Common myeloid progenitor, CD34-positive (primary cell): ENCODE results near the gene ACVR1B.

Experiments
- CTCF ChIA-PET: fragments of 350-600 bp; sonication (Branson Sonifier 250); formaldehyde crosslinking; loops from one replicate; lab custom pipeline; 2021; ENCODE audit warnings: antibody characterized with exemption; lab: Charles Lee
- POLR2A ChIA-PET: fragments of 350-600 bp; sonication (Branson Sonifier 250); formaldehyde crosslinking; loops from one replicate; lab custom pipeline; 2021; ENCODE audit warnings: antibody characterized with exemption; lab: Charles Lee
- DNase-seq, 3 donors: peaks; one replicate each; pipeline versions ENCODE4 v3.0.0 to v3.0.0-alpha.2; 2013
- H3K27ac ChIP-seq, 2 experiments: 1 replicate in 1 of 2; 2 replicates in 1 of 2; pipeline ENCODE4 v1.7.0; 2013; ENCODE audit warnings: inconsistent platforms in 2 of 2, low read length in 2 of 2, mild to moderate bottlenecking in 2 of 2, low read depth in 1 of 2, moderate library complexity in 1 of 2; ENCODE audit not compliant: severe bottlenecking in 2 of 2, insufficient read depth in 1 of 2, poor library complexity in 1 of 2
- H3K27me3 ChIP-seq, 5 experiments: replicated peaks in 2 of 5; 1 replicate in 3 of 5; 2 replicates in 2 of 5; pipeline versions ENCODE4 v1.6.1 to v1.7.0; 2013; ENCODE audit warnings: low read length in 4 of 5, mild to moderate bottlenecking in 2 of 5, moderate library complexity in 2 of 5, inconsistent platforms in 1 of 5; ENCODE audit not compliant: insufficient read depth in 5 of 5, control insufficient read depth in 4 of 5
- H3K36me3 ChIP-seq, 4 experiments: 1 replicate in 2 of 4; 2 replicates in 2 of 4; pipeline versions ENCODE4 v1.6.1 to v1.7.0; 2013; ENCODE audit warnings: low read length in 3 of 4, control low read depth in 1 of 4, mild to moderate bottlenecking in 1 of 4; ENCODE audit not compliant: control insufficient read depth in 4 of 4, insufficient read depth in 4 of 4
- H3K4me1 ChIP-seq, 4 experiments: 1 replicate in 3 of 4; 2 replicates in 1 of 4; pipeline versions ENCODE4 v1.6.1 to v1.7.1; 2013; ENCODE audit warnings: low read length in 3 of 4, mild to moderate bottlenecking in 3 of 4, control low read depth in 1 of 4, inconsistent platforms in 1 of 4, moderate library complexity in 1 of 4; ENCODE audit not compliant: control insufficient read depth in 4 of 4, insufficient read depth in 4 of 4; ENCODE audit errors: control extremely low read depth in 1 of 4
- H3K4me3 ChIP-seq, 7 experiments: 1 replicate in 4 of 7; 2 replicates in 3 of 7; pipeline versions ENCODE4 v1.5.1 to v1.7.0; 2013; ENCODE audit warnings: mild to moderate bottlenecking in 7 of 7, low read length in 6 of 7, moderate library complexity in 6 of 7, inconsistent platforms in 2 of 7, low read depth in 2 of 7, control low read depth in 1 of 7; ENCODE audit not compliant: insufficient read depth in 4 of 7, control insufficient read depth in 1 of 7; ENCODE audit errors: extremely low read depth in 1 of 7
- H3K9me3 ChIP-seq, 5 experiments: 1 replicate in 4 of 5; 2 replicates in 1 of 5; pipeline versions ENCODE4 v1.6.1 to v1.7.1; 2013; ENCODE audit warnings: low read length in 4 of 5, mild to moderate bottlenecking in 2 of 5, inconsistent platforms in 1 of 5, low read depth in 1 of 5, moderate library complexity in 1 of 5; ENCODE audit not compliant: control insufficient read depth in 4 of 5, insufficient read depth in 2 of 5; ENCODE audit errors: control extremely low read depth in 1 of 5
- WGBS: methylation state at CpG from one replicate; pipeline ENCODE4 v1.1.5; 2013; ENCODE audit not compliant: insufficient coverage; 5-methylcytosine and 5-hydroxymethylcytosine counted together

Gene ACVR1B

DNA sequence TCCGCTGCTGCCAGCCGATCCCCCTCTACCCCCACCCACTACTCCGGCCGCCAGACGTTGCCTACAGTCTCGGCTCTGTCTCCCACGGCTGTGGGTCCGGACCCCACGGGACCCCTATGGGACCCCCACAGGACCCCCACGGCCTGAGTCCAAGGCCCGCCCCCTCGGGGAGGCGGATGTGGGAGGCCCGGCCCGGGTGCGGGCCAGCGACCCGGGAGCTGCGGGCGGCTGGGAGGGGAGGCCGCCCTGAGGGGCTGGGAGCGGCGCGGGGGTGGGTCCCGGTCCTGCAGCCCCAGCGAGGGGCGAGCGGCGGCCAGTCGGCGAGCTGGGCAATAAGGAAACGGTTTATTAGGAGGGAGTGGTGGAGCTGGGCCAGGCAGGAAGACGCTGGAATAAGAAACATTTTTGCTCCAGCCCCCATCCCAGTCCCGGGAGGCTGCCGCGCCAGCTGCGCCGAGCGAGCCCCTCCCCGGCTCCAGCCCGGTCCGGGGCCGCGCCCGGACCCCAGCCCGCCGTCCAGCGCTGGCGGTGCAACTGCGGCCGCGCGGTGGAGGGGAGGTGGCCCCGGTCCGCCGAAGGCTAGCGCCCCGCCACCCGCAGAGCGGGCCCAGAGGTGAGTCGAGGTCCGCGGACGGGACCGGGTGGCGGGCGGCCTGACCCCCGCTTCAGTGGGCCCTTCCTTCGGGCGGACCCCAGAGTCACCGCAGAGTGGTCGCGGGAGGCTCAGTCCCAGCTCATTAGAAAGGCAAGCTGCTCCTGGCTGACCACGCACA lies 44.2 kb upstream of the ACVR1B start, which contains the start of gene ACVRL1:
ACVRL1 (plus strand) TSS at position 422 of the 773 bp plus-strand sequence. CDS start 4,971 bp downstream, outside the sequence.
- Histone ChIP-seq H3K4me3 (peak within 1 kb of the TSS in 6 of 7 experiments; percentile 5 to 63 (median 42)), H3K9me3 (no peaks in the 10 kb centered on the region), H3K27ac (no peak within 1 kb of the TSS), H3K4me1 (peaks cover 6 to 29% (median 25%) of the 10 kb centered on the region in 4 experiments), H3K36me3 (no peaks in the 10 kb centered on the region), H3K27me3 (peaks cover 0 to 33% (median 6%) of the 10 kb centered on the region in 5 experiments)
- POLR2A ChIA-PET = no interaction called here
- 13% methylated on average over 56 of the region's 74 CpGs for WGBS
- CTCF ChIA-PET = interaction anchor here (1.0 to 4.6 kb wide), 8 partner anchors 11 to 65 kb away, joined by 3 to 25 read pairs (median 3); no protein-coding TSS in a partner anchor
- DNase-seq = no peak

DNA sequence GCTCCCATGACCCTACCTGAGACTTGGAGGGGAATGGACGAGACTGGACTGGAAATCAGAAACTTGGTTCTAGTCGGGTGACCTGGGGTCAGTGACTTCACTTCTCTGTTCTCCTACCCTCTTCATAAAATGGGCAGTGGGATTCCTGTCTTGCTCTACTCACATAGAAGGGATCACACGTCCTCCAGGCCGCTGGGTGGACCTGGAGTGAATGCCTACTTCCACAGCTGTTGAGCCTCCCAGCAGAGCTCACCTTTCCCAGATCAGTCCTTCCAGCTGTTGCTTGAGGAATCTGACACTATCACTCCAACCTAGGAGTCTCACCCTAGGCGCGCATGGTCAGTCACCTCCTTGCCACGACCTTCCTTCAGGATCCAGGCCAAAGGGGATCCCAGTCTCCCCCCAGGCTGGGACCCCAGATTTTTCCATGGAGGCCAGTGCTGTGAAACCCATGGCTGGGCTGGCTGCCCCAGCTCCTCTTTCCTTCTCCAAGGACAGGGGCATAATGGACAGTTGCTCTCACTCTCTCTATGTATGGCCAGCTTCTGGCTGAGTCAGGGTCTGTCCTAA lies 43.6 kb upstream of the ACVR1B start:
- Histone ChIP-seq H3K4me1 (peaks cover 6 to 35% (median 28%) of the 10 kb centered on the region in 4 experiments), H3K27me3 (peaks cover 0 to 33% (median 6%) of the 10 kb centered on the region in 5 experiments), H3K36me3 (no peaks in the 10 kb centered on the region), H3K9me3 (no peaks in the 10 kb centered on the region), H3K27ac (no peak overlapping the region), H3K4me3 (peak overlapping the region in 1 of 7 experiments; percentile 63)
- ChIA-PET POLR2A (no interaction called here), CTCF (interaction anchor here (1.0 to 4.6 kb wide), 5 partner anchors 10 to 57 kb away, joined by 3 to 25 read pairs (median 3); no protein-coding TSS in a partner anchor)
- 94% methylated on average over 7 of the region's 7 CpGs for WGBS
- DNase-seq = no peak

GRCh38 chr12:51908876-51909592 lies 42.5 kb upstream of the ACVR1B start:
- ChIA-PET POLR2A (no interaction called here), CTCF (interaction anchor here (1.0 to 6.0 kb wide), 6 partner anchors 8 to 17 kb away, joined by 3 to 63 read pairs (median 6); no protein-coding TSS in a partner anchor)
- WGBS = 91% methylated on average over 8 of the region's 9 CpGs
- Histone ChIP-seq H3K9me3 (no peaks in the 10 kb centered on the region), H3K4me3 (no peak overlapping the region), H3K36me3 (no peaks in the 10 kb centered on the region), H3K27me3 (peaks cover 0 to 33% (median 6%) of the 10 kb centered on the region in 5 experiments), H3K4me1 (peaks cover 6 to 35% (median 28%) of the 10 kb centered on the region in 4 experiments), H3K27ac (no peak overlapping the region)
- DNase-seq = no peak

DNA sequence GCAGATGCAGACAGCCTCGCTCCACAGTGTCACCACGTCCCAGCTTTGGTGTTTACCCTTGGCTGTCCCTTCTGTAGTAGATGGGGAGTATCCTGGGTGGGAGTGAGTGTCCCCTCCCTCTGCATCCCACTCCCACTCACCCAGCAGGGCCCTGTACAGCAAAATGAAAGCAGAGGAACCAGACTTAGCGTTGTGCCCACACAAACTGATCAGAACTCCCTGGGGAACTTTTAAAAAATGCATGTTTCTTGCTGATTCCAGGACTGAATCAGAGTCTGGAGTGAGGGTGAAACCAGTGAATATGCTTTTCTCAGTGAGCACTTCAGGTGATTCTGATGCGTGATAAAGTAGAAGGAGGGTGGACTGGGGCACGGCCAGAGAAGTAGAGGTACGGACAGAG lies 41.3 kb upstream of the ACVR1B start:
- no peak for DNase-seq
- Histone ChIP-seq H3K36me3 (no peaks in the 10 kb centered on the region), H3K4me3 (no peak overlapping the region), H3K27ac (no peak overlapping the region), H3K27me3 (peaks cover 0 to 33% (median 6%) of the 10 kb centered on the region in 5 experiments), H3K4me1 (peaks cover 6 to 35% (median 28%) of the 10 kb centered on the region in 4 experiments), H3K9me3 (no peaks in the 10 kb centered on the region)
- POLR2A ChIA-PET = no interaction called here
- CTCF ChIA-PET = interaction anchor here (1.0 to 6.0 kb wide), 5 partner anchors 9 to 16 kb away, joined by 3 to 63 read pairs (median 4); no protein-coding TSS in a partner anchor
- WGBS = 96% methylated on average over 3 of the region's 6 CpGs

GRCh38 chr12:51910691-51911090 lies 40.8 kb upstream of the ACVR1B start:
- H3K27ac ChIP-seq = no peak overlapping the region
- peaks cover 0 to 33% (median 6%) of the 10 kb centered on the region in 5 experiments for H3K27me3 ChIP-seq
- no peaks in the 10 kb centered on the region for H3K9me3 ChIP-seq
- ChIA-PET CTCF (interaction anchor here (0.9 to 6.0 kb wide), 5 partner anchors 10 to 82 kb away, joined by 3 to 63 read pairs (median 5); no protein-coding TSS in a partner anchor), POLR2A (no interaction called here)
- H3K36me3 ChIP-seq = no peaks in the 10 kb centered on the region
- no peak for DNase-seq
- 40% methylated on average over 1 of the region's 3 CpGs for WGBS
- no peak overlapping the region for H3K4me3 ChIP-seq
- H3K4me1 ChIP-seq = peaks cover 6 to 32% (median 27%) of the 10 kb centered on the region in 4 experiments

DNA sequence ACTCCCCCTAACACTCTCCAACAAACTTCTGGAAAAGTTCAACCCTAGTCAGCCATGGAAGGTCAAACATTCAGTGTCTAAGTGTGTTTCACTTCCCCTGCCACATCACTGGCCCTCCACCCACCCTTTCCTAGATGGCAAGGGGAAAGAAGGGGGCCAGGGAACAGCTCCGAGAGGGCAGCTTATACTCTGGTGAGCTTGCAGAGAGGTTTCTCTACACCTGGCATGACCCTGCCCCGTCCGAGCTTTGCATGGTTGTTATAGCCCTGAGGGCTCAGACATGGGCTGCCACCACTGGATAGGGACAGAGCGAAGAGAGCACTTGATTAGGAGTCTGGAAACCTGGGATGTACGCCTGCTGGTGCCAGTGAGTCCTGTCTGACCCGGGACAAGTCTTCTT lies 40.2 kb upstream of the ACVR1B start:
- no peak for DNase-seq
- 84% methylated on average over 6 of the region's 6 CpGs for WGBS
- no peak overlapping the region for H3K27ac ChIP-seq
- H3K27me3 ChIP-seq = peaks cover 0 to 29% (median 6%) of the 10 kb centered on the region in 5 experiments
- ChIA-PET POLR2A (no interaction called here), CTCF (interaction anchor here (0.7 to 6.0 kb wide), 4 partner anchors 12 to 82 kb away, joined by 3 to 63 read pairs (median 6); no protein-coding TSS in a partner anchor)
- H3K9me3 ChIP-seq = no peaks in the 10 kb centered on the region
- no peak overlapping the region for H3K4me3 ChIP-seq
- H3K4me1 ChIP-seq = peaks cover 6 to 32% (median 27%) of the 10 kb centered on the region in 4 experiments
- H3K36me3 ChIP-seq = no peaks in the 10 kb centered on the region
